ENCODE results near the gene CHST7. TPM values are rescaled to one million over a fixed set of nuclear protein-coding genes. Genes with fewer than 3 reads are reported as not detected.

The CHST7 gene
- total RNA-seq, 4 donors from 2014 or later = 7.2 to 32.0 (median 9.1) TPM

- H3K4me1 ChIP-seq = no peaks in the 10 kb centered on the region
- H3K27ac ChIP-seq = no peak overlapping the region
- no peaks in the 10 kb centered on the region for H3K27me3 ChIP-seq
- H3K4me3 ChIP-seq = no peak overlapping the region
- TF ChIP-seq POLR2A (IDR thresholded peaks at IDR 0.05) = no peak
- TF ChIP-seq CTCF (IDR thresholded peaks at IDR 0.05) = no peak
- DNase-seq = no peak
- no peaks in the 10 kb centered on the region for H3K36me3 ChIP-seq
- intact Hi-C loops (cut with DNase I; ENCODE audit: low total_unique reads) = no loop called here
- no peaks in the 10 kb centered on the region for H3K9me3 ChIP-seq
Measured at GRCh38 chrX:46571423-46572339, 1.9 kb upstream of the CHST7 start.

GRCh38 chrX:46572340-46572936 lies 1.1 kb upstream of the CHST7 start:
- intact Hi-C loops (cut with DNase I; ENCODE audit: low total_unique reads) = no loop called here
- H3K36me3 ChIP-seq = no peaks in the 10 kb centered on the region
- H3K9me3 ChIP-seq = no peaks in the 10 kb centered on the region
- H3K27me3 ChIP-seq = no peaks in the 10 kb centered on the region
- TF ChIP-seq POLR2A (IDR thresholded peaks at IDR 0.05) (no peak), CTCF (IDR thresholded peaks at IDR 0.05) (no peak)
- H3K4me3 ChIP-seq = no peak overlapping the region
- H3K4me1 ChIP-seq = no peaks in the 10 kb centered on the region
- H3K27ac ChIP-seq = no peak overlapping the region
- DNase-seq = no peak

- intact Hi-C loops (cut with DNase I; ENCODE audit: low total_unique reads) = no loop called here
- no peaks in the 10 kb centered on the region for H3K27me3 ChIP-seq
- TF ChIP-seq CTCF (IDR thresholded peaks at IDR 0.05) = no peak
- peak in 1 of 2 donors; percentile 3 for TF ChIP-seq POLR2A (IDR thresholded peaks at IDR 0.05)
- H3K36me3 ChIP-seq = no peaks in the 10 kb centered on the region
- DNase-seq = peak; percentile 32 to 41
- no peaks in the 10 kb centered on the region for H3K9me3 ChIP-seq
- H3K4me3 ChIP-seq = peak overlapping the region; percentile 34 to 53
- H3K27ac ChIP-seq = peak overlapping the region; percentile 18 to 57
- no peaks in the 10 kb centered on the region for H3K4me1 ChIP-seq
Measured at GRCh38 chrX:46573892-46574773, 568 bp downstream of the CHST7 start.

GRCh38 chrX:46574774-46575381 lies 1.3 kb downstream of the CHST7 start:
- peak in 1 of 2 donors; percentile 5 for TF ChIP-seq POLR2A (IDR thresholded peaks at IDR 0.05)
- TF ChIP-seq CTCF (IDR thresholded peaks at IDR 0.05) = no peak
- intact Hi-C loops (cut with DNase I; ENCODE audit: low total_unique reads) = no loop called here
- Histone ChIP-seq H3K27ac (peak overlapping the region; percentile 57 to 65), H3K4me3 (peak overlapping the region; percentile 34 to 53), H3K4me1 (no peaks in the 10 kb centered on the region), H3K36me3 (no peaks in the 10 kb centered on the region), H3K9me3 (no peaks in the 10 kb centered on the region), H3K27me3 (no peaks in the 10 kb centered on the region)
- DNase-seq = no peak

All from uterus (tissue), 4 donors.